ENCODE data around the gene PLA2G4A.
"Not testable (repeated sequence)": the region's sequence is repeated elsewhere in the genome, so short reads cannot be mapped to it uniquely, and the experiment has no call there.

Gene PLA2G4A

GRCh38 chr1:186904361-186904760 is 75.6 kb downstream of the PLA2G4A start:
- in situ Hi-C loops (cut with HindIII; ENCODE audit: low sequenced_read_pairs), result no loop called here

DNA sequence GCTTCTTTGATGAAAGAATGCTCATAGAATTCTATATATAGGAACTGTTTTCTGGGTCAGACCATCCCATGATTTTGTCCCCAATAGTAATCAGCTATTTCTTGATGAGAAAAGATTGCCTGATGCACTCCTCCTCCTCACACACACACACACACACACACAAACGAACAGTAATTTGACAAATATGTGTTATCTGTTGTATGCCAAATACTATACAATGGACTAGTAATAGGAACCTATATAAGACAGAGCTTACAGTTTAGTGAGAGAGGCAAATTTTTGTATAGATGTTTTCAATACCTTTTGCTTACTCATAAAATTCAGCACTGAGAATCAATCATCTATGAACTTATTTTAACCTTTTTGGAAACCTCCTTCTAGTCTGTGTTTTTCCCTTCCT is 76.8 kb downstream of the PLA2G4A start:
- in situ Hi-C loops (cut with HindIII; ENCODE audit: low sequenced_read_pairs), result no loop called here

DNA sequence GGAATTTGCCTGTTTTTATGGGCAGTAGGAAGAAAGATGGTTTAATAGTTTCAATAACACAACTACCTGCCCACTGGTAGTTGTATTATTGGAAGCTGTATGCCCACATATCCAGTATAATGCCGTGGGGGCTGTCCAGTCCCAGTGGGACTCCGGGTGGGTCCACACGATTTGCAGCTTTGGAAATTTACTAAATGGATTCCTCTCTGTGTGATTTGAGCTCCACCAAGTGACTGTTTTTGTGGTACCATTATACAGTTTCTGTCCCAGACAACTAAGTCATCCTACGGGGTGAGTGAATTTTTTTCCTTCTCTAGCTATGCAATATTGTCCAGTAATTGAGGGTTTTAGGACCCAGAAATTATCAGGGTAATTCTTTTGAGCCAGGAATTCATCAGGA is 86.8 kb downstream of the PLA2G4A start:
- in situ Hi-C loops (cut with HindIII; ENCODE audit: low sequenced_read_pairs), result no loop called here

DNA sequence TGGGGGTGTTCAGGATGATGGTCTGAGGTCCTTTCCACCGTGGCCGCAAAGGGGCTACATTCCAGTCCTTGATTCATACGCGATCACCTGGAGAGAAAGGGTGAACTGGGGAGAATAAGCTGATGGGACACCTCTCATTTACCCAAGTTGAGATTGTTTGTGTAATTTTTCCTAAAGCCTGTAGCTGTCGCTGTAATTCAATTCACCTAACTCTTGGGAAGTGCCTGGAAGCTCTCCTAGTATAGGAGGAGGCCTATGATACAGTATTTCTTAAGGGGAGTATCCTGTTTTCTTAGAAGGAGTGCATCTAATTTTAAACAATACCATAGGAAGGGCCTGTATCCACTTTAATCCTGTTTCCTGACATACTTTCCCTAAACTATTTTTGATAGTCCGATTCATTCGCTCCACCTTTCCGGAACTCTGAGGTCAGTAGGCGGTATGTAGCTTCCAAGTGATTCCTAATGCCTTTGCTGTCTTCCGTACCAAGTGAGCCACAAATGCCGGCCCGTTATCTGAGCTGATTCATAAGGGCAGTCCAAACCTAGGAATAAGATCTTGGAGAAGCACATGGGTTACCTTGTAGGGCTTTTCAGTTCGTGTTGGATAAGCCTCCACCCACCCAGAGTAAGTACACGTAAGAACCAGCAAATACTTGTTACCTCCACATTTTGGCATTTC is 88.5 kb downstream of the PLA2G4A start:
- in situ Hi-C loops (cut with HindIII; ENCODE audit: low sequenced_read_pairs), result not testable (repeated sequence)

DNA sequence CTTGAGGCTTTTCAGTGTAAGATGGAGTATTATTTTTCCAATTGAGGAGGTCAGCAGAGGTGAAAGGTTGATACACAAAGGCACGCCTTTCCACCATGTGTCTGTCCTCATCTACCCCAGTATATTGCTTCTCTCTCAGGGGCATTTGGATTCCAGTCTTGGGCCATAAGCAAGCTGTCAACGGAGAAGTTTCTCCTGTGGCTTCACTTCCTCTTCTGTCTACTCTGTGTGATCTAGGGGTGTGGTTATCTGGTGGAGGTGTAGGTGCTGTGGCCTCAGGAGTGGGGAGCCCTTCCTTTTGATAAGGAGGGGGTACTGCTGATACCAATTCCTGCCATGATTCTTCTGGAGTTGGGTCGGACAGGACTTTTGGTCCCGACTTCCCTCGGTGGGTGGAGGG is 92.6 kb downstream of the PLA2G4A start:
- in situ Hi-C loops (cut with HindIII; ENCODE audit: low sequenced_read_pairs), result not testable (repeated sequence)

DNA sequence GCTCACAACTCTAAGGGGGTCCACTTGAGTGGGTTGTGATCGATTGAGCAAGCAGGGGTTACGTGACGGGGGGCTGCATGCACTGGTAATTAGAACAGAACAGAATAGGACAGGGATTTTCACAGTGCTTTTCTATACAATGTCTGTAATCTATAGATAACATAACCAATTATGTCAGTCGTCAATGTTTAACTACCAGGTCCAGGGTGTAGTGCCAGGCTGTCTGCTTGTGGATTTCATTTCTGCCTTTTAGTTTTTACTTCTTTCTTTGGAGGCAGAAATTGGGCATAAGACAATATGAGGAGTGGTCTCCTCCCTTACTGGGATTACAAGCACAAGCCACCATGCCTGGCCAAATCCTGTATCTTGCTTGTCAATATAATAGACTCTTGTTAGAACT is 94.1 kb downstream of the PLA2G4A start:
- in situ Hi-C loops (cut with HindIII; ENCODE audit: low sequenced_read_pairs), result not testable (repeated sequence)

GRCh38 chr1:186923486-186923885 is 94.7 kb downstream of the PLA2G4A start:
- in situ Hi-C loops (cut with HindIII; ENCODE audit: low sequenced_read_pairs), result no loop called here

DNA sequence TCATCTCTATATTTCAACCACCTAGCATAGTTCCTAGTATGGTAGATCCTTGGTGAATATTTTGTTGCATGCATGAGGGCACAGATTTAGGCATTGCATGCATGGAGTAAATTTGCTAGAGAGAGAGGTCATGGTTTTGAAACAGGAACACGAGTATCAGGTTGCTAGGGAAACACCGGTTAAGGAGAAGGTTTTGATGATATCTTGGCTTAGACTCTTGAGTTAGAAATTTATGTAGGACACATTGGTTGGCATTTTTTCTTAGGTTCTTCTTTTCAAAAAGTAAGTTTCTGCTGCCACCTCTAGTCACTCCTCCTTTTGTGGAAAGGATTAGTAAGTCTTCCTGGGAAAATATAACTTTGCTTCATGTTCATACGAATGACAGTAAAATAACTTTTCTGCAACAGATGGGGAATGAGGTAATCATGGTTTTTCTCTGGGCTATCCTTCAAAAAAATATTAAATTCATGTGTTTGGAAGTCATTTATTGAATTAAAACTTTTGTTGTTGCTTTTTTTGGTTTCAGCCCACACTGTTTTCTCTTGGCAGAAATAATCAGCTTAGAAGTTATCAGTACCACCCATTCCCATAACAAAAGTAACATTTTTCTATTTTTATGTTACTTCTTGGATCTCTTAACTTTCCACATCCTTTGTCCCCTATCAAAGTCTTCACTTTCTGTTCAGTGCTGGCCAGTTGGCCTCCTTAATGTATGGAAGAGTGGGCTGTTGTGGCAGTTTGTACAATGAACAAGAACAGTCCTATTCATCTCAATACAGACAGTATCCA is 97.3 kb downstream of the PLA2G4A start:
- in situ Hi-C loops (cut with HindIII; ENCODE audit: low sequenced_read_pairs), result no loop called here

DNA sequence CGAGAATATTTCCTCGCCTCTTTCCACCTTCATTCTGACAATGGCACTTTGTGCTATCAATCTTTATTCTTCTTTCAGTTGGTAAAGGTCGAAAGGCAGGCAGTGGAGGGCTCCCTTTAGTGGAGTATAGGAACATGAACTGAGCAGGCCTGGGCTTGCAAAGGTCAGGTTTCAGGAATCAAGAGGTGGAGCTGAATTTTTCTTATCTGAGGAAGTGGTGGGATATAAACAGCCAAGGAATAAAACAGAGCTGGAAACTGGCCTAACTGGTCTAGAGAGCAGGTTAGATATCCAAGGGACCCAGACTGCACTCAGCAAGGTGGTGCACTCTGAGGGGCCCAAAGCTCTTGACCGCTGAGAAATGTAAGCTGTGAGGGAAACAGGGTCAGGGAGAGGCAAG is 99.1 kb downstream of the PLA2G4A start:
- in situ Hi-C loops (cut with HindIII; ENCODE audit: low sequenced_read_pairs), result no loop called here

GRCh38 chr1:186930238-186930637 is 101.5 kb downstream of the PLA2G4A start:
- in situ Hi-C loops (cut with HindIII; ENCODE audit: low sequenced_read_pairs), result loop anchor here (5.0 kb wide), 1 partner anchor 52 kb away; no protein-coding TSS in a partner anchor

DNA sequence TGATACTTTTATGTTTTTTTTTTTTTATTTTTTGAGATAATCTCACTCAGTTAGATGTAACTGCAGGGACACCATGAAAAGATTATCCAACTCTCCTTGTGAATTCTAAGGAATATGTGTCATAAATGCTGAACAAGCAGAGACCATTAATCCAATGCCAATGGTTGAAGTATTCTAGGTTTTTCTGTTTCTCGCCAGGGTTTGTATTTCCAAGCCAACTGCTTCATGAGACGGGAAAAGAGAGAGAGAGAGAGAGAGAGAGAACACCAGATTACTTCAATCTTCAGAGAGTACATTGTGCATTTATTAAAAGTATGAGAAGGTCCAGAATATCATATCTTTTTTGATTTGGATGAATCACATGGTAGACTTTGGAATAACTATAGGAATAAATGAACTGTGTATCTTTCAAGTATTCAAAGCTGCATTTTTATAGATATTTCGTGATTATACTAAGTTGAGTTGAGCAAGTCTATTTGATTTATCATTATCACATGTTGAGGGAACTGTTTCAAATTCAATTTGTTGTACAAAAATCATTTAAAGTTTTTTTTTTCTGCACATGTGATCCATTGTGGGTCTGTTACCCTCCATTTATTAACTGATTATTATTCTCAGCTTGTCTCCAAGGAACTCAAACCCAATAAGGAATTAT is 108.4 kb downstream of the PLA2G4A start:
- in situ Hi-C loops (cut with HindIII; ENCODE audit: low sequenced_read_pairs), result no loop called here

DNA sequence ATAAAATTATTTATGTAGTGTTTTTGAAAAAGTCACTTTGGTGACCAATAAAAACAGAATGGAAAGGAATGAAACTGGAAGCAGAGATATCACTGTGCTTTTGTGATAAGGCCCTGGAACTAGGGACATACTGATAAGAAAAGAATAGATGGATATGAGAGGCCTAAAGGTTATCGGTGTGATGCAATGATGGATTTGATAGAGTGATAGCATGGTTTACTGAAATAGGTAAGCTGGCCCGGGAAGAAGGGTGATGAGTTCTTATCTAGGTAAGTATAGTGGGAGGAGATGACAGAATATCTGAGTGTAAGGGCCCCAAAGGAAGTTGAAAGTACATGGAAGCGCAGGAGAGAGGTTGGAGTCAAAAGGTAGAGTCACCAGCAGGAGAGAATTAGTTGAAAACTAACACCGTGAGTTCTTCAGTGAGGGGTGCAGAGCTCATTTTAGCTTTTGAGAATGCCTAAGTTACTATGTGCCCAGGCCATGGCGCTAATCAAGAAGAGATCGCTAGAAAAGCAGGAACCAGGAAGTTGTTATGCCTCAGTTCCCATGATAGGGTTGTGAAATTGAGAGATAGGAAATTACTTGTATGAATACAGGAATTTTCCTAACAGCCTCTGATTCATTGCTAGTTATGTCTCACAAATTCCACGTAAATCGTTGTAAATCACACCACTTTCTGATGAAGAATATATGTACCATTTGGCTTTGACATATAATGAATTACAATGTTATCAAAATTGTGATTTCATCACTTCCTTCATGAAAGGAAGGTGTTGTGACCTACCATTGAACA is 115.3 kb downstream of the PLA2G4A start:
- in situ Hi-C loops (cut with HindIII; ENCODE audit: low sequenced_read_pairs), result no loop called here

- in situ Hi-C loops (cut with HindIII; ENCODE audit: low sequenced_read_pairs), result no loop called here
Measured at GRCh38 chr1:186945146-186945545, 116.4 kb downstream of the PLA2G4A start.

- in situ Hi-C loops (cut with HindIII; ENCODE audit: low sequenced_read_pairs), result no loop called here
Measured at GRCh38 chr1:186948535-186948934, 119.8 kb downstream of the PLA2G4A start.

- in situ Hi-C loops (cut with HindIII; ENCODE audit: low sequenced_read_pairs), result no loop called here
Measured at GRCh38 chr1:186949173-186949572, 120.4 kb downstream of the PLA2G4A start.

GRCh38 chr1:186950547-186950946 is 121.8 kb downstream of the PLA2G4A start:
- in situ Hi-C loops (cut with HindIII; ENCODE audit: low sequenced_read_pairs), result no loop called here

DNA sequence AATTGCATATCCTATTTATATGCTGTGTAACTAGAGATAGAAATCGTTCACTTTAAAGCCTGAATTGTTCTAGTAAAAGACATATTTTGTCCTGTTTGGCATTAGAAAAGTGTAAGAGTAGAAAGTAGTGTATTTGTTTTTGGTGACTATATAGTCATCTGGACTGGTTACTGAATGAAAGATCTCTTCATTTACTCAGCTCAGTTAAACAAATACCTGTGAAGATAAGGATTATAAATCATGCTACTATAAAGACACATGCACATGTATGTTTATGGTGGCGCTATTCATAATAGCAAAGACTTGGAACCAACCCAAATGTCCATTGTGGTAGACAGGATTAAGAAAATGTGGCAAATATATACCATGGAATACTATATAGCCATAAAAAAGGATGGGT is 125.1 kb downstream of the PLA2G4A start:
- in situ Hi-C loops (cut with HindIII; ENCODE audit: low sequenced_read_pairs), result no loop called here

GRCh38 chr1:186957314-186957713 is 128.6 kb downstream of the PLA2G4A start:
- in situ Hi-C loops (cut with HindIII; ENCODE audit: low sequenced_read_pairs), result no loop called here

DNA sequence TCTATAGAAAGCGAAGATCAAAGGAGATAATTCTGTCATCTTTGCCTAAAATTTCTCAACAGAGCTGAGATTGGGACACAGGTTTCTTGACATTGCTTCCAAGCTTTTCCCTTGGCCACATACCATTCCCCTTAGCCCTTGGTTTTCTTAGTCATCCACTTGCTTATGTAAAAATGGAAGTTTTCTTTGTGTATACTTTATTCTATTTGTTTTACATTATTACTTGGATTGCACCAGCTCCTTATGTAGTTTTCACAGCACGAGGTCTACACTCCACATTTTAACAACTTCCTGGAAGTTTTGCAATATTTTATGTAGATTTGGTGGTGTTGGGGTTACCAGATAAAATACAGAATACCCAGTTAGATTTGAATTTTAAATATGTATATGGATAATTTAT is 129.8 kb downstream of the PLA2G4A start:
- in situ Hi-C loops (cut with HindIII; ENCODE audit: low sequenced_read_pairs), result no loop called here

DNA sequence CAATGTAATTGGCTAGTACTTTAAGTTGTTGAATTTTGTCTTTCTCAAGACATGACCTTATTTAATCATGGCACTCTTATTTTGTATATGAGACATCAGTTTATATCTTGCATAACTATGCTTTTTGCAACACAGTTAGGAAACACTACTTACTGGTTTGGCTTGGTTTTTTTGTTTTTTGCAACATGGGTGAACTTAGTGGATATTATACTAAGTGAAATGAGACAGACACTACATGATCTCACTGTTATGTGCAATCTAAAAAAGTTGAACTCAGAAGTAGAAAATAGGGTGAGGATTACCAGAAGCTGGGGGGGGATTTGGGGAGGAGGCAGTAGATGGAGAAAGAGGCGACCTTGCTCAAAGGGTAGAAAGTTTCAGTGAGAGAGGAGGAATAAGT is 132.1 kb downstream of the PLA2G4A start:
- in situ Hi-C loops (cut with HindIII; ENCODE audit: low sequenced_read_pairs), result no loop called here

GRCh38 chr1:186965847-186966246 is 137.1 kb downstream of the PLA2G4A start:
- in situ Hi-C loops (cut with HindIII; ENCODE audit: low sequenced_read_pairs), result no loop called here
